Body of pancreas (tissue), 4 donors: ENCODE results near the gene ANKRD44.

ENCODE experiments used
- POLR2A ChIP-seq, 3 donors: fragments of 450-650 bp; IDR thresholded peaks; one replicate each; pipeline ENCODE4 v1.6.1; 2016; ENCODE audit warnings: antibody characterized with exemption in 3 of 3, mild to moderate bottlenecking in 2 of 3
- TF ChIP-seq, protein P1 (sequence below), 7 experiments: fragments of 450-650 bp in 4 of 7; fragments of 200-600 bp in 3 of 7; sonication (generic) in 3 of 7; IDR thresholded peaks; one replicate each; pipeline ENCODE4 v1.5.1; 2016 to 2019; ENCODE audit warnings: antibody characterized with exemption in 7 of 7

DNA sequence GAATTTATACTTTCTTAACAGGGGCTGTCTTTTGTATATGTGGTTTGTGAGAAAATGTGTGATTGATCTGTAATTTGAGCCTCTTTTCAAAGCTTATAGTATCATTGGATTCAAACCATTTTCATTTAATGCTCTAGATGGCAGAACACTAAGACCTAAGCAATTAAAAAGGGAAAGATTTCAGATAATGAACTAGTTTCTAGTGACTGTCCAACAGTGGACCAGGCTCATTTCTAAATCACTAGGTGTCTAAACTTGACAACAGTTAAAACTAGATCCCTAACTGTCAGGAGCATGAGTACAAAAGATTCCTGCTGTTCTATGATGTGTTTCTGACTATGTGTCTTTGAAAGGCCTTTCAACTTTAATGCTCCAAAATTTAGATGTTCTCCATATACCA lies 54.6 kb downstream of the ANKRD44 start:
- no peak for TF ChIP-seq POLR2A (IDR thresholded peaks at IDR 0.05)
- TF ChIP-seq, protein P1, sequence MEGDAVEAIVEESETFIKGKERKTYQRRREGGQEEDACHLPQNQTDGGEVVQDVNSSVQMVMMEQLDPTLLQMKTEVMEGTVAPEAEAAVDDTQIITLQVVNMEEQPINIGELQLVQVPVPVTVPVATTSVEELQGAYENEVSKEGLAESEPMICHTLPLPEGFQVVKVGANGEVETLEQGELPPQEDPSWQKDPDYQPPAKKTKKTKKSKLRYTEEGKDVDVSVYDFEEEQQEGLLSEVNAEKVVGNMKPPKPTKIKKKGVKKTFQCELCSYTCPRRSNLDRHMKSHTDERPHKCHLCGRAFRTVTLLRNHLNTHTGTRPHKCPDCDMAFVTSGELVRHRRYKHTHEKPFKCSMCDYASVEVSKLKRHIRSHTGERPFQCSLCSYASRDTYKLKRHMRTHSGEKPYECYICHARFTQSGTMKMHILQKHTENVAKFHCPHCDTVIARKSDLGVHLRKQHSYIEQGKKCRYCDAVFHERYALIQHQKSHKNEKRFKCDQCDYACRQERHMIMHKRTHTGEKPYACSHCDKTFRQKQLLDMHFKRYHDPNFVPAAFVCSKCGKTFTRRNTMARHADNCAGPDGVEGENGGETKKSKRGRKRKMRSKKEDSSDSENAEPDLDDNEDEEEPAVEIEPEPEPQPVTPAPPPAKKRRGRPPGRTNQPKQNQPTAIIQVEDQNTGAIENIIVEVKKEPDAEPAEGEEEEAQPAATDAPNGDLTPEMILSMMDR (IDR thresholded peaks at IDR 0.05) = no peak
